Hippocampal formation (tissue), 2 donors: Measurements from ENCODE around the gene PCDH9.
"Not testable (repeated sequence)": the region's sequence is repeated elsewhere in the genome, so short reads cannot be mapped to it uniquely, and the experiment has no call there.

Experiments used
- DNase-seq, 2 donors: peaks; one replicate each; lab custom pipeline; 2025; lab: John Stamatoyannopoulos, UW

The PCDH9 gene

GRCh38 chr13:67128136-67128535, 102.0 kb downstream of the PCDH9 start:
- no peak for DNase-seq

GRCh38 chr13:67125681-67126080, 104.5 kb downstream of the PCDH9 start:
- DNase-seq, result no peak

- no peak for DNase-seq
These were observed 107.0 kb downstream of the PCDH9 start for GRCh38 chr13:67123165-67123564.

- DNase-seq, result no peak
These were observed 107.9 kb downstream of the PCDH9 start for GRCh38 chr13:67122251-67122650.

GRCh38 chr13:67120872-67121531, 109.1 kb downstream of the PCDH9 start:
- DNase-seq, result no peak

GRCh38 chr13:67119481-67119894, 110.6 kb downstream of the PCDH9 start:
- DNase-seq, result no peak

GRCh38 chr13:67118277-67118676, 111.9 kb downstream of the PCDH9 start:
- no peak for DNase-seq

- peak in 1 of 2 donors; percentile 82 for DNase-seq
These were observed 113.1 kb downstream of the PCDH9 start for GRCh38 chr13:67117010-67117550.

GRCh38 chr13:67107979-67108378, 122.2 kb downstream of the PCDH9 start:
- DNase-seq, result no peak

GRCh38 chr13:67106502-67107057, 123.6 kb downstream of the PCDH9 start:
- DNase-seq, result no peak

GRCh38 chr13:67101730-67102467, 128.2 kb downstream of the PCDH9 start:
- peak in 1 of 2 donors; percentile 73 for DNase-seq

- DNase-seq, result no peak
These were observed 129.4 kb downstream of the PCDH9 start for GRCh38 chr13:67100730-67101129.

GRCh38 chr13:67099494-67099893, 130.6 kb downstream of the PCDH9 start:
- DNase-seq, result no peak

GRCh38 chr13:67097892-67098452, 132.2 kb downstream of the PCDH9 start:
- DNase-seq, result no peak

GRCh38 chr13:67096893-67097292, 133.2 kb downstream of the PCDH9 start:
- DNase-seq, result not testable (repeated sequence)

- DNase-seq, result no peak
These were observed 133.7 kb downstream of the PCDH9 start for GRCh38 chr13:67096418-67096817.

GRCh38 chr13:67095621-67096020, 134.5 kb downstream of the PCDH9 start:
- no peak for DNase-seq

GRCh38 chr13:67094952-67095351, 135.2 kb downstream of the PCDH9 start:
- DNase-seq, result no peak

GRCh38 chr13:67094078-67094477, 136.1 kb downstream of the PCDH9 start:
- no peak for DNase-seq

GRCh38 chr13:67091603-67092002, 138.5 kb downstream of the PCDH9 start:
- DNase-seq, result no peak

GRCh38 chr13:67090856-67091255, 139.3 kb downstream of the PCDH9 start:
- no peak for DNase-seq

- DNase-seq, result no peak
These were observed 142.6 kb downstream of the PCDH9 start for GRCh38 chr13:67087527-67087926.

GRCh38 chr13:67086260-67086659, 143.9 kb downstream of the PCDH9 start:
- no peak for DNase-seq
